GM18870 (cell line): ENCODE results near the gene CC2D2A.
A peak's percentile ranks its signal among the peaks of the same experiment; 100 is the strongest.

Experiments used
- ATAC-seq: cut with Tn5 transposase; IDR thresholded peaks from one replicate; pipeline ENCODE4 v1.9.1; 2021; ENCODE audit warnings: moderate library complexity; ENCODE audit not compliant: unreplicated experiment

Gene CC2D2A

DNA sequence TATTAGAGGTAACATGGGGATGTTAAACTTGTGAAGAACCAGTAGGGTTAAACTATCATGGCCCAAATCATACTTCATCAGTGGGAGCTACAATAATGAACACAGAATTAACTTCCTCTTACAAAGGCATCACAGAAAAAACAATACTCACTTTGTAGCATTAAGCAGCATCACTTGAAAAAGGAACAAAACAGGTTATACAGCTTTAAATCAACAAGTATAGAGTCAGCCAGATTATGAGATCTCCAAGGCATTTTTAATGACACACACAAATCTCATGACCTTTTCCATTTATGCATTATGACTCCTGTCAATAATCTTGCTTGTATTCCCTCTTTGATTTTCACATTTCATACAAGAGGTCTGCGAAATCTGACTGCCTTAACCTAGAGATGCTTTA is 167.1 kb downstream of the CC2D2A start:
- ATAC-seq, result no peak

DNA sequence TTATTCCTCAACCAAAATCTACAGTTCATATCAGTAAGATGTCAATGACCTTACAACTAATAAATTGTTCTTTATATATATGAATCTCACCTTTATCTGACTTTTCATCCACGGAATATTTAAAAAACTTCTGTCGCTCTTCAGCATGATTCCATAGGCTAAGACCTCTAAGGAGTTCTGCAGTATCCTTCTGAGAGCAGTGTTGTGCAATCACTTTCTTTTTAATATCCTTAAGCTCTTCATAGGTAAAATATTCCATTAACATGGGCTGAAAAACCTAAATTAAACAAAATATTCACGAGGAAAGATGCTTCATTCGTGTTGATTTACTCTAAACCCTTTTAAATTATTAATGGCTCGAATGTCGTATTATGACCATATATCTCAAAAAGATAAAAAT is 168.7 kb downstream of the CC2D2A start:
- ATAC-seq, result no peak

DNA sequence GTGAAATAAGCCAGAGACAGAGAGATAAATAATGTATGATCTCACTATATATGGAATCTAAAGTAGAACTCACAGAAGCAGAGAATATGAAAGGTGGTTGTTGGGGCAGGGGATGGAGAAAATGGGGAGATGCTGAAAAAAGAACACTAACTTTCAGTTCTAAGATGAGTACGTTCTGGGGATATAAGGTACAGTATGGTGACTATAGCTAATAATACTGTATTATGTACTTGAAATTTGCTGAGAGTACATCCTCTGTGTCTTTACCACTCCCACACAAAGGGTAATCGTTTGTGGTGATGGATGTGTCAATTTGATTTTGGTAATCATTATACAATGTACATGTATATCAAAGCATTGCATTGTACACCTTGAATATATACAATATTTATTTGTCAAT is 178.9 kb downstream of the CC2D2A start:
- ATAC-seq, result peak; percentile 55

- ATAC-seq, result peak; percentile 57
Observed at GRCh38 chr4:15649914-15650545, 180.3 kb downstream of the CC2D2A start.
